ENCODE results near the gene ASL.
A peak's percentile ranks its signal among the peaks of the same experiment; 100 is the strongest.
"Not testable (repeated sequence)": the region's sequence is repeated elsewhere in the genome, so short reads cannot be mapped to it uniquely, and the experiment has no call there.

ASL gene

GRCh38 chr7:66075590-66076461 is at the start of gene ASL:
Gene ASL (plus strand): TSS chr7:66075819. CDS start chr7:66076082, 263 bp downstream.
- H3K27ac Mint-ChIP-seq: peak within 1 kb of the TSS; percentile 87
- H3K4me1 Mint-ChIP-seq: peaks cover 21% of the 10 kb centered on the region
- H3K27me3 Mint-ChIP-seq: no peaks in the 10 kb centered on the region
- peaks cover 6% of the 10 kb centered on the region for H3K36me3 Mint-ChIP-seq
- H3K4me3 Mint-ChIP-seq: peak within 1 kb of the TSS; percentile 88
- ATAC-seq: peak; percentile 99
- H3K9me3 Mint-ChIP-seq: no peaks in the 10 kb centered on the region

DNA sequence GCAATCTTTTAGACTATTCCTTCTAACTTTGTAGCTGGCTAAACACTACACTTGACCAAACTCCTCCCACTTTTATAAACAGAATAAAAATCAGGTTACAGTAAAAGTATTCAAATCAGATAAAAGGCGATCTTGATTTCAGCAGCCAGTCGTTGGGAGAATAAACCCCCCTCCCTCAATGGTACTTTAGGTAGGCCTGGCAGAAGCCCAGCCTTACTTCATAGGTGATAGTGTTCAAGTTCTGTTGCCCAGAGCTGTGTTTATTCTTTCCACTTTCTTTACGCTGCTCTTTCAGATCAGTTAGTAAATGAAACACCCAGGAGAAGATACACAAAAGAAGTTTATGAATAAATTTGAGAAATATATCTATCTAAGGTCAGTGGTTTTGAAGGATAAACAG is 47.3 kb upstream of the ASL start:
- not testable (repeated sequence) for H3K27me3 Mint-ChIP-seq, ATAC-seq, H3K36me3 Mint-ChIP-seq, H3K4me3 Mint-ChIP-seq, H3K9me3 Mint-ChIP-seq, H3K4me1 Mint-ChIP-seq, H3K27ac Mint-ChIP-seq

GRCh38 chr7:66033471-66034385 is 41.9 kb upstream of the ASL start:
- Mint-ChIP-seq H3K9me3 (no peaks in the 10 kb centered on the region), H3K27ac (no peak overlapping the region), H3K4me1 (no peaks in the 10 kb centered on the region), H3K36me3 (no peaks in the 10 kb centered on the region), H3K4me3 (no peak overlapping the region), H3K27me3 (no peaks in the 10 kb centered on the region)
- ATAC-seq: no peak

GRCh38 chr7:66034436-66035010 is 41.1 kb upstream of the ASL start:
- H3K4me1 Mint-ChIP-seq, H3K27me3 Mint-ChIP-seq, H3K9me3 Mint-ChIP-seq, ATAC-seq, H3K27ac Mint-ChIP-seq, H3K36me3 Mint-ChIP-seq, H3K4me3 Mint-ChIP-seq: not testable (repeated sequence)

DNA sequence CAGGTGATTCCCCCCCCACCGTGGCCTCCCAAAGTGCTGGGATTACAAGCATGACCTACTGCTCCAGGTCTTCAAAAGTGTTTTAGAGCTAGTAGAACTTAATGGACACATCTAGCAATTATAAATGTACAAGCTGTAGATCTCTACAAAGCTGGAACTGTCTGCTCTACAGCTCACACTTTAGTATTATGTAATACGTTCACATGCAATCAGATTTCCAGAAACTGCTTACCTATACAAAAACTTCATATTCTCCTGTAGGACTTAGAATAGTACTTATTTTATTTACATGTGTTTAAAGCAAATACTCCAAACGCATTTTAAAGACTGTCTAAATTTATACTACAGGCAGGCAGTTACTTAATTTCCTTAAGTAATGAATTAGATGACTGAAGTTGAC is 39.2 kb upstream of the ASL start:
- Mint-ChIP-seq H3K27me3 (no peaks in the 10 kb centered on the region), H3K4me3 (no peak overlapping the region), H3K9me3 (no peaks in the 10 kb centered on the region), H3K4me1 (no peaks in the 10 kb centered on the region), H3K36me3 (no peaks in the 10 kb centered on the region), H3K27ac (no peak overlapping the region)
- ATAC-seq: no peak

- Mint-ChIP-seq H3K36me3 (no peaks in the 10 kb centered on the region), H3K4me1 (no peaks in the 10 kb centered on the region), H3K4me3 (no peak overlapping the region), H3K27me3 (no peaks in the 10 kb centered on the region), H3K9me3 (no peaks in the 10 kb centered on the region), H3K27ac (no peak overlapping the region)
- ATAC-seq: no peak
Measured at GRCh38 chr7:66036788-66037187, 38.8 kb upstream of the ASL start.

DNA sequence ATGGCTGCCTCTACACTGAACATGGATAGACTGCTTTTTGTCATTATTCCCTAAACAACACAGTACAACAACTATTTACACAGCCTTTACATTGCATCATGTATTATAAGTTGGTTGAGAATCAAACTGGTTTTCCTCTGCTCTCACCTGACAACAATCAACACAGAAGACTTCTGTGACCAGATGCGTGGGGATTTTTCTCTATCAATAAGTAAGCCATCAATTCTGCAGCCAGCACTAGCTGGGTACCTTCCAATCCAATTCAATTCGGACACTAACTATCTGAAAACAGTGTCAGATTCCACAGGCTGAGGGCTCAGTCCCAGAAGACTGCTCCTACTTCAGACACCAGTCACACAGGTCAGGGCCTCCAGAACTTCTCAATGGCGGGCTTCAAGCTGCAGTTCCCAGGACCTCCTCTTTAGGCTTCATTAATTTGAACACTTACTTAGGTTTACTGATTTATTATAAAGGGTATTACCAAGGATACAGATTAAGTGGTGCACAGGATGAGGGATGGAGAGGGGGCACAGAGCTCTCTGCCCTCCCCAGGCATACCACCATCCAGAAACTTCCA is 36.4 kb upstream of the ASL start:
- H3K36me3 Mint-ChIP-seq: no peaks in the 10 kb centered on the region
- H3K9me3 Mint-ChIP-seq: no peaks in the 10 kb centered on the region
- H3K4me3 Mint-ChIP-seq: no peak overlapping the region
- H3K4me1 Mint-ChIP-seq: peaks cover 8% of the 10 kb centered on the region
- H3K27ac Mint-ChIP-seq: no peak overlapping the region
- H3K27me3 Mint-ChIP-seq: peaks cover 10% of the 10 kb centered on the region
- no peak for ATAC-seq

DNA sequence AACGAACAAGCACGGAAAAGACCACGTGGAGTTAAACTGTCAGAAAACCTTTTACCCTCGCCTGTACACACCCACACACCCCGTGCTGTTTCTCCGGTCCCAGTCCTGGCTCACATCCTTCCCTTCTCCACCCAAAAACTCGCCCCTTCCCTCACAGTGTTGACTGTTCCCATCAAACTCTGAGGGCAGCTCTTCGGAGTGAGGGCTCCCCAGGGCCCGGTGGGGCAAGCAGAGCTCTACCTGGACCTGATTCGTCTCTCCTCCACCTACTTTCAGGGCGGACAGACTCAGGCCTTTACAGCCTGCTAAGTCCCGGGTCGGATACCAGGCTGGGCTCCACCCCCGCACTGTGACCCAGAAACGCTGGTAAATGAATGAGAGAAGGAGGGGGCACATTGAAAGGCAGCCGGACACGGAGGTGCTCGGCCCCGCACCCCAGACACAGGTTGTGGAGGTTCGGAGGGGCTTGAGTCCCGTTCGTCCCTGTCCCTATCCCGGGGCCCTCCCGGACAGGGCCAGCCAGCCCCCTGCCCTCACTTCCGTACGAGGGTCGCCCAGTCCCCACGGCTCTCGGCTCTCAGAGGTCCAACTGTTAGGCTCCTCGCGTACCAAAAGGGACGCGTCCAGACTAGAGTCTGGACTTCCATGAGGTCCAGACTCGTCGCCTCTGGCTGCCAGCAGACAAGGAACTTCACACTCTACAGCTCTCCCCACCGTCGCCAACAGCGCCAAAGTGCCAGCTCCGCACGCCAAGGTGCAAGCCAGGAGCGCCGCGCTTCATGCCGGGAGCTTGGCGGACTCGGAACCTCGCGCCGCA is 31.7 kb upstream of the ASL start:
- peak overlapping the region; percentile 78 for H3K4me3 Mint-ChIP-seq
- H3K4me1 Mint-ChIP-seq: peaks cover 11% of the 10 kb centered on the region
- no peaks in the 10 kb centered on the region for H3K36me3 Mint-ChIP-seq
- peaks cover 13% of the 10 kb centered on the region for H3K27me3 Mint-ChIP-seq
- ATAC-seq: peak; percentile 63
- peak overlapping the region; percentile 69 for H3K27ac Mint-ChIP-seq
- H3K9me3 Mint-ChIP-seq: no peaks in the 10 kb centered on the region

DNA sequence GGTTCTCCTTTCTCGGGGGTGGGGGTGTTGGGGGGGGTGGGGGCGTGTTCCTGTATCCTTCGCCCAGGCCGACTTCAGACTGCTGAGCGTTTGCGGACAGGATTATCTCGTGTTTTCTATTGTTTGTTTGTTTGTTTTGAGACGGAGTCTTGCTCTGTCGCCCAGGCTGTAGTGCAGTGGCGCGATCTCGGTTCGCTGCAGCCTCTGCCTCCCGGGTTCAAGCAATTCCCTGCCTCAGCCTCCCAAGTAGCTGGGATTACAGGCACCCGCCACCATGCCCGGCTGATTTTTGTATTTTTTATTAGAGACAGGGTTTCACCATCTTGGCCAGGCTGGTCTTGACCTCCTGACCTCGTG is 31.1 kb upstream of the ASL start:
- not testable (repeated sequence) for ATAC-seq

DNA sequence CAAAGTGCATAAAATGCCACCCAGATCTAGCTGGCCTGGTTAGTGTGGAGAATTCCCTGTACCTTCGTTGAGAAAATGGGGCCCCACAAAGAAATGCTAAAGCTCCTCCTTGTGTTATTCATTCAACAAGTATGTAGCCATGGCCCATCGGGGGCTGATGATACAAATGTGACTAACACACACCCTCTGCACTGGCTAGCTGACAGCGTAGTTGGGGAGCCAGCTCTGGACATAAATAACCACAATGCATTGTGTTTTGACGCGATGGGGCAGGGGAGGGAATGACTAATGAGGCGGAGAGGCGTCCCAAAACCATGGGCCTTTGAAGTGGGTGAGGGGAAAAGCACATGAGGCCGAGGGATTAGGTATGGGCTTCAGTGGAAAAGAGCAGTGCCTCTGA is 28.2 kb upstream of the ASL start:
- Mint-ChIP-seq H3K36me3 (no peaks in the 10 kb centered on the region), H3K4me3 (no peak overlapping the region), H3K27me3 (peaks cover 13% of the 10 kb centered on the region), H3K9me3 (no peaks in the 10 kb centered on the region), H3K4me1 (peaks cover 11% of the 10 kb centered on the region), H3K27ac (no peak overlapping the region)
- no peak for ATAC-seq

More for the DNA sequence above, 31.1 kb upstream of the ASL start:
- peak overlapping the region; percentile 69 for H3K27ac Mint-ChIP-seq
- not testable (repeated sequence) for H3K36me3 Mint-ChIP-seq, H3K9me3 Mint-ChIP-seq
- H3K27me3 Mint-ChIP-seq: peaks cover 13% of the 10 kb centered on the region
- H3K4me3 Mint-ChIP-seq: peak overlapping the region; percentile 78
- peaks cover 11% of the 10 kb centered on the region for H3K4me1 Mint-ChIP-seq

DNA sequence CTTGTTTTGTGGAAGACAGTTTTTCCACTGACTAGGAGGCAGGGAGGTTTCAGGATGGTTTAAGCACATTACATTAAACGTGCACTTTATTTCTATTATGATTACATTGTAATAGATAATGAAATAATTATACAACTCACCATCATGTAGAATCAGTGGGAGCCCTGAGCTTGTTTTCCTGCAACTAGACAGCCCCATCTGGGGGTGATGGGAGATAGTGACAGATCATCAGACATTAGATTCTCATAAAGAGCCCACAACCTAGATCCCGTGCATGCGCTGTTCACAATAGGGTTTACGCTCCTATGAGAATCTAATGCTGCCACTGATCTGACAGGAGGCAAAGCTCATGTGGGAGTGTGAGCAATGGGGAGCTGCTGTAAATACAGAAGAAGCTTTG is 25.7 kb upstream of the ASL start:
- not testable (repeated sequence) for H3K27ac Mint-ChIP-seq, H3K4me3 Mint-ChIP-seq, H3K4me1 Mint-ChIP-seq, ATAC-seq, H3K9me3 Mint-ChIP-seq, H3K27me3 Mint-ChIP-seq, H3K36me3 Mint-ChIP-seq

GRCh38 chr7:66050337-66050957 is 25.2 kb upstream of the ASL start:
- Mint-ChIP-seq H3K9me3 (no peaks in the 10 kb centered on the region), H3K36me3 (no peaks in the 10 kb centered on the region), H3K4me3 (no peak overlapping the region), H3K27ac (no peak overlapping the region), H3K4me1 (peaks cover 3% of the 10 kb centered on the region), H3K27me3 (no peaks in the 10 kb centered on the region)
- ATAC-seq: no peak

DNA sequence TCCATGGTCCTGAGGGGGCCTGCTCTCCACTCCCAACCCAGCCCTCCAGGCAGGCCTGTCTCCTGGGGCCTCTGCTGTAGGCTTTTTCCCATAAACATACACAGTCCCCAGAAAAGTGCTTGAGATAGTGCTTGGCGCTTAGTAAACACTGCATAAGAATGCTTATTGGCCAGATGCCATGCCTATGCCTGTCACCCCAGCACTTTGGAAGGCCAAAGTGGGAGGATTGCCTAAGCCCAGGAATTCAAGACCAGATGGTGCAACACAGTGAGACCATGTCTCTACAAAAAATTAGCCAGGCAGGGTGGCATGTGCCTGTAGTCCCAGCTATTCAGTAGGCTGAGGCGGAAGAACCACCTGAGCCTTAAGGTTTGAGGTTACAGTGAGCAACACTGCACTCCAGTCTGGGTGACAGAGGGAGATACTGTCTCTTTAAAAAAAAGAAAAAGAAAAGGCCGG is 24.6 kb upstream of the ASL start:
- H3K9me3 Mint-ChIP-seq: no peaks in the 10 kb centered on the region
- peaks cover 9% of the 10 kb centered on the region for H3K4me1 Mint-ChIP-seq
- H3K4me3 Mint-ChIP-seq: no peak overlapping the region
- no peaks in the 10 kb centered on the region for H3K27me3 Mint-ChIP-seq
- H3K27ac Mint-ChIP-seq: no peak overlapping the region
- no peak for ATAC-seq
- H3K36me3 Mint-ChIP-seq: no peaks in the 10 kb centered on the region

- Mint-ChIP-seq H3K27ac (no peak overlapping the region), H3K9me3 (no peaks in the 10 kb centered on the region), H3K4me1 (peaks cover 11% of the 10 kb centered on the region), H3K4me3 (no peak overlapping the region), H3K27me3 (no peaks in the 10 kb centered on the region), H3K36me3 (no peaks in the 10 kb centered on the region)
- no peak for ATAC-seq
Measured at GRCh38 chr7:66052447-66052846, 23.2 kb upstream of the ASL start.
